Measurements from ENCODE around the gene EDARADD. TPM values are rescaled to one million over a fixed set of nuclear protein-coding genes. Genes with fewer than 3 reads are reported as not detected.

The EDARADD gene
- total and polyA plus RNA-seq, 9 donors, result 0.29 to 2.9 (median 0.51) TPM

GRCh38 chr1:236507022-236507700, 113.1 kb downstream of the EDARADD start:
- TF ChIP-seq EP300 (IDR thresholded peaks at IDR 0.05), result no peak
- TF ChIP-seq CTCF (IDR thresholded peaks at IDR 0.05), result no peak
- TF ChIP-seq POLR2A (IDR thresholded peaks at IDR 0.05), result no peak
- 35 to 61% (median 52%) methylated on average over 5 of the region's 5 CpGs for WGBS, 3 donors

GRCh38 chr1:236508593-236509027, 114.5 kb downstream of the EDARADD start:
- Histone ChIP-seq H3K36me3 (no peaks in the 10 kb centered on the region), H3K4me1 (ENCODE audit: insufficient read depth) (peaks cover 2% of the 10 kb centered on the region), H3K4me3 (no peak overlapping the region), H3K27me3 (no peaks in the 10 kb centered on the region), H3K27ac (no peak overlapping the region), H3K9me3 (no peaks in the 10 kb centered on the region)
- TF ChIP-seq EP300 (IDR thresholded peaks at IDR 0.05) (no peak), CTCF (IDR thresholded peaks at IDR 0.05) (no peak), POLR2A (IDR thresholded peaks at IDR 0.05) (no peak)
- no peak for DNase-seq
- intact Hi-C loops (cut with DNase I), result no loop called here
- 75 to 85% (median 81%) methylated on average over 6 of the region's 6 CpGs for WGBS, 3 donors

More at GRCh38 chr1:236507022-236507700, 113.1 kb downstream of the EDARADD start:
- Histone ChIP-seq H3K4me3 (no peak overlapping the region), H3K4me1 (ENCODE audit: insufficient read depth) (peaks cover 2% of the 10 kb centered on the region), H3K9me3 (no peaks in the 10 kb centered on the region), H3K27me3 (no peaks in the 10 kb centered on the region), H3K36me3 (no peaks in the 10 kb centered on the region), H3K27ac (no peak overlapping the region)
- no peak for DNase-seq
- intact Hi-C loops (cut with DNase I), result no loop called here

- Histone ChIP-seq H3K4me1 (ENCODE audit: insufficient read depth) (peaks cover 2% of the 10 kb centered on the region), H3K36me3 (no peaks in the 10 kb centered on the region), H3K4me3 (no peak overlapping the region), H3K27ac (no peak overlapping the region), H3K9me3 (no peaks in the 10 kb centered on the region), H3K27me3 (no peaks in the 10 kb centered on the region)
- TF ChIP-seq EP300 (IDR thresholded peaks at IDR 0.05) (no peak), POLR2A (IDR thresholded peaks at IDR 0.05) (no peak), CTCF (IDR thresholded peaks at IDR 0.05) (no peak)
- WGBS, 3 donors, result 88 to 97% (median 90%) methylated on average over 1 of the region's 1 CpG
- no peak for DNase-seq
- intact Hi-C loops (cut with DNase I), result no loop called here
These were observed 115.1 kb downstream of the EDARADD start for GRCh38 chr1:236509203-236509602.

GRCh38 chr1:236509647-236510401, 115.7 kb downstream of the EDARADD start:
- TF ChIP-seq EP300 (IDR thresholded peaks at IDR 0.05), result no peak
- no peak for TF ChIP-seq CTCF (IDR thresholded peaks at IDR 0.05)
- no peak for TF ChIP-seq POLR2A (IDR thresholded peaks at IDR 0.05)
- Histone ChIP-seq H3K36me3 (no peaks in the 10 kb centered on the region), H3K9me3 (no peaks in the 10 kb centered on the region), H3K27me3 (no peaks in the 10 kb centered on the region), H3K27ac (no peak overlapping the region), H3K4me1 (ENCODE audit: insufficient read depth) (peaks cover 2% of the 10 kb centered on the region), H3K4me3 (no peak overlapping the region)
- DNase-seq, result no peak
- intact Hi-C loops (cut with DNase I), result no loop called here
- WGBS, 3 donors, result 83 to 97% (median 93%) methylated on average over 8 of the region's 8 CpGs

All from ovary (tissue), 9 donors.